Tibial artery (tissue), 4 donors: ENCODE data around the gene EFHC1.

Source experiments
- DNase-seq, 2 donors: peaks; one replicate each; pipeline ENCODE4 v3.0.0-alpha.2; 2019
- H3K27ac ChIP-seq, 2 donors: fragments of 200-600 bp; sonication (generic) in 1 of 2; 1 replicate in 1 of 2; 2 replicates in 1 of 2; pipeline ENCODE4 v1.5.1; 2018 to 2019; ENCODE audit warnings: mild to moderate bottlenecking in 1 of 2
- H3K27me3 ChIP-seq, 2 donors: fragments of 200-600 bp; sonication (generic) in 1 of 2; one replicate each; pipeline versions ENCODE4 v1.5.1 to v1.6.0; 2016 to 2019
- H3K36me3 ChIP-seq, 3 donors: fragments of 200-600 bp; sonication (generic) in 2 of 3; one replicate each; pipeline ENCODE4 v1.5.1; 2016 to 2019; ENCODE audit warnings: mild to moderate bottlenecking in 2 of 3
- H3K4me1 ChIP-seq, 4 donors: fragments of 200-600 bp; sonication (generic) in 2 of 4; 1 replicate in 3 of 4; 2 replicates in 1 of 4; pipeline ENCODE4 v1.5.1; 2016 to 2019
- H3K4me3 ChIP-seq, 2 donors: fragments of 200-600 bp; sonication (generic) in 1 of 2; 1 replicate in 1 of 2; 2 replicates in 1 of 2; pipeline ENCODE4 v1.5.1; 2018 to 2019; ENCODE audit warnings: mild to moderate bottlenecking in 2 of 2
- H3K9me3 ChIP-seq, 3 donors: fragments of 200-600 bp; sonication (generic) in 1 of 3; one replicate each; pipeline ENCODE4 v1.5.1; 2016 to 2019
- intact Hi-C: fragments of 100-400 bp; cut with DNase I; formaldehyde crosslinking; loops from one replicate; pipeline ENCODE4 v1.15.0; 2023; ENCODE audit warnings: low total_unique reads
- TF ChIP-seq, protein P1 (sequence below), 2 experiments: fragments of 200-600 bp in 1 of 2; fragments of 450-650 bp in 1 of 2; IDR thresholded peaks; one replicate each; pipeline ENCODE4 v1.5.1; 2017 to 2019; ENCODE audit warnings: antibody characterized with exemption in 2 of 2, mild to moderate bottlenecking in 1 of 2, moderate library complexity in 1 of 2

Gene EFHC1

DNA sequence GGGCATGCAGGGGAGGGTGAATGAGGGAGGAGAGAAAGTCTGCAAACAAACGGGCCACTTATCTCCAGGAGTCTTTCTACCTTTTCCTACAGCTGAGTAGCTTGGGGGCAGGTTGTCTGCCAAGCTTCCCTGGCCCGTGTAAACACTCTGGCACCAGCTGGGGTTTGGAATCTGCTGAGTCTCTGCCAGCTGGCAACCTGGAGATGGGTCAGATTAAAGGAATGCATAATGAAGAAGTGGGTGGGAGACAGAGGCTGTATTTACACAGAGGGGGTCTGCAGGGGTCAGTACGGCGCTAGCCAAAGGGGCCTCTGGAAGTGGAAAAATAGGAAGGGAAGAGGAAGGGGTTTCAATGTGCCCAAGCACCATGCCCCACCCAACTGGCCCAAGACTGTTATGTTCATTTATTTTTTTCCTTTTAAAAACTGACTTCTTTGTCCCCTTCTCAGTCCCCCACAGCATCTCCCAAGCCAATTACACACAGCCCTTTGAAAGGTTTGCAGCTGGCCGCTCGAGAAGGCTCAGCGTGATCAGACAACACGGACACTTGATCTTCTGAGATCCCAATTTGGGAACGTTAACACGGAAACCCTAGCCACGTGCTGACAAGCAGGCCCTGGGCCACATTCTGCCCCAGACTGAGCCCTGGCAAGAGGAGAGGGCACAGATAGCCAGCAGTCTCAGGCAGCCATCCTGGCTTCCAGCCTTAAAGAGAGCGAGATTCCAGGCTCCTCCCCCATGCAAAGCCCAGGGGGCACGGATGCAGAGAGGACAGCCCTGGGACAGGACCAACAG is 131.5 kb downstream of the EFHC1 start:
- Histone ChIP-seq H3K36me3 (no peaks in the 10 kb centered on the region), H3K9me3 (no peaks in the 10 kb centered on the region), H3K27ac (peak overlapping the region; percentile 74 to 86), H3K4me3 (peak overlapping the region; percentile 3 to 8), H3K27me3 (no peaks in the 10 kb centered on the region), H3K4me1 (peaks cover 0 to 96% (median 85%) of the 10 kb centered on the region in 4 donors)
- peak; percentile 56 to 89 for DNase-seq
- intact Hi-C loops: no loop called here
- TF ChIP-seq, protein P1, sequence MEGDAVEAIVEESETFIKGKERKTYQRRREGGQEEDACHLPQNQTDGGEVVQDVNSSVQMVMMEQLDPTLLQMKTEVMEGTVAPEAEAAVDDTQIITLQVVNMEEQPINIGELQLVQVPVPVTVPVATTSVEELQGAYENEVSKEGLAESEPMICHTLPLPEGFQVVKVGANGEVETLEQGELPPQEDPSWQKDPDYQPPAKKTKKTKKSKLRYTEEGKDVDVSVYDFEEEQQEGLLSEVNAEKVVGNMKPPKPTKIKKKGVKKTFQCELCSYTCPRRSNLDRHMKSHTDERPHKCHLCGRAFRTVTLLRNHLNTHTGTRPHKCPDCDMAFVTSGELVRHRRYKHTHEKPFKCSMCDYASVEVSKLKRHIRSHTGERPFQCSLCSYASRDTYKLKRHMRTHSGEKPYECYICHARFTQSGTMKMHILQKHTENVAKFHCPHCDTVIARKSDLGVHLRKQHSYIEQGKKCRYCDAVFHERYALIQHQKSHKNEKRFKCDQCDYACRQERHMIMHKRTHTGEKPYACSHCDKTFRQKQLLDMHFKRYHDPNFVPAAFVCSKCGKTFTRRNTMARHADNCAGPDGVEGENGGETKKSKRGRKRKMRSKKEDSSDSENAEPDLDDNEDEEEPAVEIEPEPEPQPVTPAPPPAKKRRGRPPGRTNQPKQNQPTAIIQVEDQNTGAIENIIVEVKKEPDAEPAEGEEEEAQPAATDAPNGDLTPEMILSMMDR (IDR thresholded peaks at IDR 0.05): no peak

DNA sequence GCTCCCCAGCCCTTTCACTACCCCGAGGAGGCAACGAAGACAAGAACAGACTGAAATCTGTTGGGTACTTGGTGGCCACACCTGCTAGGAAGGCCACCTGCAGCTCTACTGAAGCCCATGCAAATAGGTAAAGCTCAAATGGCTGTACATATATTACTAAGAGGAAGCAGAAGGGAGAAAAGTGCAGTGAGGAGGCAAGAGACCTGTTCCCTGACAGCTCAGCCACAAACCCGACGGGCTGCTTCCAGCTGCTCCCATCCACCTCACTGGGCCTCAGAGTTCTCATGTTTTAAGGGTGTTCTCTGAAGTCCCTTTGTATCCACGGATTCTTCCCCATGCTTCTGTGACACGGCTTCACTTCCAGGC is 132.1 kb downstream of the EFHC1 start:
- no peaks in the 10 kb centered on the region for H3K27me3 ChIP-seq
- H3K27ac ChIP-seq: peak overlapping the region; percentile 74 to 86
- TF ChIP-seq, protein P1 (IDR thresholded peaks at IDR 0.05): no peak
- peak overlapping the region in 1 of 2 donors; percentile 3 for H3K4me3 ChIP-seq
- H3K36me3 ChIP-seq: no peaks in the 10 kb centered on the region
- no peak for DNase-seq
- H3K4me1 ChIP-seq: peaks cover 0 to 96% (median 84%) of the 10 kb centered on the region in 4 donors
- no peaks in the 10 kb centered on the region for H3K9me3 ChIP-seq
- intact Hi-C loops: no loop called here

DNA sequence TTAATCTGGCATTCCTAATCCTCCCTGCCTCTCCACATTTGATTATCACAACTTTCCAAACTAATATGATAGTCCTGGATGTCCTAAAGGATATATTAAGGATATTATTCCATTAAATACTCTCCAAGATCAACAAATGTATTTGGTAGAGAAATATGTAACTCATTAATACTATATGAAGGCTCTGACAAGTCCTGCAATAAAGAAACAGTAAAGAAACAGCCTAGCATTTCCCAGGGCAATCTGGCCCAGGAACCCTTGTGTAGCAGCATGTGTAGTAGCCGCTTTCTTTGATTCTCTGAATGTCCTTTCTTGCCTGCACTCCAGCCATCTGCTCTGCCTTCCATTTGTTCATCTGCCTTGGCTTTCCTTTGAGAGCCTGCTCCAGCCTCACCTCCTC is 133.0 kb downstream of the EFHC1 start:
- Histone ChIP-seq H3K36me3 (no peaks in the 10 kb centered on the region), H3K9me3 (no peaks in the 10 kb centered on the region), H3K27me3 (no peaks in the 10 kb centered on the region), H3K4me1 (peaks cover 0 to 96% (median 83%) of the 10 kb centered on the region in 4 donors), H3K4me3 (no peak overlapping the region), H3K27ac (peak overlapping the region; percentile 74 to 86)
- TF ChIP-seq, protein P1 (IDR thresholded peaks at IDR 0.05): no peak
- intact Hi-C loops: no loop called here
- DNase-seq: no peak

DNA sequence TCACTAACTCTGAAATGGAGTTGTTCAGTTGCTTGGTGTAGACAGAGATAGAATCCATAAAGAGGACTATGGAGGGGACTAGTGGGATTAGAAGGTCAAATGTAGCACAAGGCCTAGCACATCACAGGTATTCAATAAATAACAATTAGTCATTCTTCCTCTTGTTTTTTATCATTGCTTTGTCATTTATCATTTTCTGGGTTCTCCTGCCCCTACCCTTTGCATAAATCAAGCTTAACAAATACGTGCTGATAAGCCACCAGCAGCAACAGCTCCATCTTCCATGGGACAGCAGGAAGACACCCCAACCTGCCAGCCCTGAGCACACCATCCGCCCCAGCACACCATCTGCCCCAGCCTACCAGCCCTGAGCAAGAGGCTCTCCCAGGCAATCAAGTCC is 133.6 kb downstream of the EFHC1 start:
- TF ChIP-seq, protein P1 (IDR thresholded peaks at IDR 0.05): no peak
- H3K27ac ChIP-seq: peak overlapping the region; percentile 74 to 86

DNA sequence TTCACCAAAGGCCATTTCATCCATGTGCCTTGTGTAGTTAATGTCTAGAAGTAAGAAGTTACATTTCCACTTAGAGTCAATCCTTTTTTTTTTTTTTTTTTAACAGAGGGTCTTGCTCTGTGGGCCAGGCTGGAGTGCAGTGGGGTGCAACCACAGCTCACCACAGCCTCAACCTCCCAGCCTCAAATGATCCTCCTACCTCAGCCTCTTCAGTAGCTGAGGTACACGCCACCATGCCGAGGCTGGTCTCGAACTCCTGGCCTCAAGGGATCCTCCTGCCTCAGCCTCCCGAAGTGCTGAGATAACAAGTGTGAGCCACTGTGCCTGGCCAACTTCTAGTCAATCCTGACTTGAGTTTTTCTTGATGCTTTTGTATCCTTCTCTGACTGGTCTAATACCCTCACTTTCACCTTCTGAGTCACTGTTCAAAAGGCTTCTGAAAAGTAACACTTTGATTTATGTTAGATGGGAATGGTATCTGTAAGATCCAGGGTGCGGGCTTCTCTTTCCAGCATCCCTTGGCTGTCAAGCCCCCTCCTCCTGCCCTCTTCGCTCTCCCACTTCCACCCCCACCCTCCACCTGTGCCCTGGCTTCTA is 134.6 kb downstream of the EFHC1 start:
- Histone ChIP-seq H3K27ac (peak overlapping the region; percentile 67 to 70), H3K4me1 (peaks cover 0 to 96% (median 74%) of the 10 kb centered on the region in 4 donors), H3K4me3 (no peak overlapping the region), H3K27me3 (no peaks in the 10 kb centered on the region), H3K36me3 (no peaks in the 10 kb centered on the region), H3K9me3 (no peaks in the 10 kb centered on the region)
- TF ChIP-seq, protein P1 (IDR thresholded peaks at IDR 0.05): no peak
- intact Hi-C loops: no loop called here
- DNase-seq: peak in 1 of 2 donors; percentile 39

More for the DNA sequence above, 133.6 kb downstream of the EFHC1 start:
- peak in 1 of 2 donors; percentile 37 for DNase-seq
- H3K9me3 ChIP-seq: no peaks in the 10 kb centered on the region
- peaks cover 0 to 96% (median 81%) of the 10 kb centered on the region in 4 donors for H3K4me1 ChIP-seq
- no peak overlapping the region for H3K4me3 ChIP-seq
- H3K36me3 ChIP-seq: no peaks in the 10 kb centered on the region
- intact Hi-C loops: no loop called here
- H3K27me3 ChIP-seq: no peaks in the 10 kb centered on the region
